ENCODE results near the gene DIABLO.

GRCh38 chr12:122190842-122191668 is 34.8 kb downstream of the DIABLO start:
- TF ChIP-seq CTCF (IDR thresholded peaks at IDR 0.05; ENCODE audit: low read depth, low read length) (peak; percentile 99), POLR2A (IDR thresholded peaks at IDR 0.05; ENCODE audit: extremely low read depth, insufficient read length) (no peak), MAX (IDR thresholded peaks at IDR 0.05; ENCODE audit: low read depth, low read length) (peak; percentile 50; the same call in 1 of the 2 replicates), MYC (IDR thresholded peaks at IDR 0.05; ENCODE audit: low read depth, low read length) (0 out of 2 replicates have a peak, but pooled peaks have one; percentile 9)

Data from NB4 (cell line).